IMR-90 (cell line): Measurements from ENCODE around the gene ACVR1B. TPM values are rescaled to one million over a fixed set of nuclear protein-coding genes. Genes with fewer than 3 reads are reported as not detected.

Experiments
- ATAC-seq: fragments of 200-7000 bp; cut with Tn5 transposase; 2 replicates; pipeline ENCODE4 v1.9.1; 2020; ENCODE audit warnings: low read depth, mild to moderate bottlenecking, moderate library complexity
- BruUV-seq: library from RNA; stranded (reverse); fragments of 400-500 nt; replicated peaks from 2 replicates; lab custom pipeline; 2021; lab: Mats Ljungman, UMichigan
- CTCF ChIA-PET: fragments of 300-600 bp; formaldehyde crosslinking; extraction: SDS; loops from one replicate; lab custom pipeline; 2021; ENCODE audit warnings: antibody characterized with exemption; lab: Yijun Ruan, JAX
- POLR2A ChIA-PET: fragments of 300-600 bp; sonication (Branson Sonifier 250); formaldehyde crosslinking; loops from one replicate; lab custom pipeline; 2022; ENCODE audit warnings: antibody characterized with exemption; ENCODE audit not compliant: unreplicated experiment; lab: Charles Lee
- DNase-seq: peaks from one replicate; pipeline ENCODE4 v3.0.0; 2013
- H2AFZ ChIP-seq: replicated peaks from 2 replicates; pipeline ENCODE3; 2013; ENCODE audit warnings: low read length, mild to moderate bottlenecking; ENCODE audit not compliant: poor library complexity
- H2AK5ac ChIP-seq: 2 replicates; pipeline ENCODE4 v1.6.1; 2013; ENCODE audit warnings: low read depth, low read length, inconsistent platforms
- H2AK9ac ChIP-seq: replicated peaks from 2 replicates; pipeline ENCODE3; 2013; ENCODE audit warnings: mild to moderate bottlenecking, low read depth, low read length, moderate library complexity; ENCODE audit not compliant: poor library complexity
- H2BK120ac ChIP-seq: 2 replicates; pipeline ENCODE4 v1.6.1; 2013; ENCODE audit warnings: low read depth, low read length, inconsistent platforms
- H2BK15ac ChIP-seq: 3 replicates; pipeline ENCODE4 v1.6.1; 2013; ENCODE audit warnings: low read depth, low read length, inconsistent platforms
- H2BK20ac ChIP-seq: 2 replicates; pipeline ENCODE4 v1.6.1; 2013; ENCODE audit warnings: low read depth, mild to moderate bottlenecking, inconsistent platforms, low read length, moderate library complexity
- H2BK5ac ChIP-seq: 2 replicates; pipeline ENCODE4 v1.6.1; 2013; ENCODE audit warnings: mild to moderate bottlenecking, low read depth, low read length, inconsistent platforms; ENCODE audit not compliant: poor library complexity, severe bottlenecking
- H3K14ac ChIP-seq: replicated peaks from 2 replicates; pipeline ENCODE4 v1.6.1; 2013; ENCODE audit warnings: low read depth, low read length, inconsistent platforms
- H3K18ac ChIP-seq: 2 replicates; pipeline ENCODE4 v1.6.1; 2013; ENCODE audit warnings: low read depth, low read length, control low read depth
- H3K23ac ChIP-seq: 2 replicates; pipeline ENCODE4 v1.6.1; 2013; ENCODE audit warnings: low read depth, low read length, inconsistent platforms
- H3K27ac ChIP-seq: 2 replicates; pipeline ENCODE4 v1.5.1; 2013; ENCODE audit warnings: mild to moderate bottlenecking, control low read depth, low read length; ENCODE audit not compliant: insufficient read depth
- H3K27me3 ChIP-seq: 2 replicates; pipeline ENCODE4 v1.6.1; 2013; ENCODE audit warnings: low read length; ENCODE audit not compliant: control insufficient read depth, insufficient read depth
- H3K36me3 ChIP-seq: 2 replicates; pipeline ENCODE4 v1.6.1; 2013; ENCODE audit warnings: low read length, mixed read lengths; ENCODE audit not compliant: control insufficient read depth, insufficient read depth
- H3K4ac ChIP-seq: 2 replicates; pipeline ENCODE4 v1.6.1; 2013; ENCODE audit warnings: low read depth, low read length, inconsistent platforms
- H3K4me1 ChIP-seq: 2 replicates; pipeline ENCODE4 v1.6.1; 2013; ENCODE audit warnings: low read length, mixed read lengths; ENCODE audit not compliant: control insufficient read depth, insufficient read depth
- H3K4me2 ChIP-seq: 2 replicates; pipeline ENCODE4 v1.6.1; 2013; ENCODE audit warnings: low read depth, mild to moderate bottlenecking, control low read depth, low read length, moderate library complexity
- H3K4me3 ChIP-seq: 2 replicates; pipeline ENCODE4 v1.5.1; 2013; ENCODE audit warnings: low read depth, mild to moderate bottlenecking, control low read depth, low read length, moderate library complexity; ENCODE audit not compliant: insufficient read depth
- H3K56ac ChIP-seq: 2 replicates; pipeline ENCODE4 v1.6.1; 2013; ENCODE audit warnings: low read length, inconsistent platforms; ENCODE audit not compliant: insufficient read depth; ENCODE audit errors: extremely low read depth
- H3K79me1 ChIP-seq, 2 experiments: 2 replicates each; pipeline ENCODE4 v1.6.1; 2013; ENCODE audit warnings: low read length in 2 of 2, inconsistent platforms in 1 of 2, low read depth in 1 of 2
- H3K9ac ChIP-seq: 2 replicates; pipeline ENCODE4 v1.6.1; 2013; ENCODE audit warnings: low read depth, low read length, control low read depth
- H3K9me1 ChIP-seq: 2 replicates; pipeline ENCODE4 v1.6.1; 2013; ENCODE audit warnings: low read length, inconsistent platforms; ENCODE audit not compliant: insufficient read depth
- H3K9me3 ChIP-seq: 2 replicates; pipeline ENCODE4 v1.6.1; 2013; ENCODE audit warnings: low read length; ENCODE audit not compliant: control insufficient read depth, insufficient read depth
- H4K20me1 ChIP-seq: 2 replicates; pipeline ENCODE4 v1.6.1; 2013; ENCODE audit warnings: low read length, inconsistent platforms; ENCODE audit not compliant: insufficient read depth
- H4K5ac ChIP-seq: 2 replicates; pipeline ENCODE4 v1.6.1; 2013; ENCODE audit warnings: mild to moderate bottlenecking, low read depth, low read length, control low read depth
- H4K8ac ChIP-seq, 2 experiments: 2 replicates each; pipeline ENCODE4 v1.6.1; 2013; ENCODE audit warnings: low read depth in 2 of 2, low read length in 2 of 2, control low read depth in 1 of 2, inconsistent platforms in 1 of 2
- H4K91ac ChIP-seq: 2 replicates; pipeline ENCODE4 v1.6.1; 2013; ENCODE audit warnings: low read depth, low read length, inconsistent platforms; ENCODE audit not compliant: insufficient read depth
- BHLHE40 ChIP-seq: fragments of 150-350 bp; IDR thresholded peaks from 2 replicates; pipeline ENCODE4 v1.6.1; 2016; ENCODE audit warnings: mild to moderate bottlenecking, low read depth, low read length
- CEBPB ChIP-seq: IDR thresholded peaks from 2 replicates; pipeline ENCODE4 v1.6.1; 2012; ENCODE audit warnings: low read depth, low read length, improper control_type of control experiment
- CHD1 ChIP-seq: IDR thresholded peaks from 2 replicates; pipeline ENCODE4 v1.6.1; 2012; ENCODE audit warnings: low read depth, low read length, improper control_type of control experiment
- FOS ChIP-seq: fragments of 150-350 bp; IDR thresholded peaks from 2 replicates; pipeline ENCODE4 v1.6.1; 2016; ENCODE audit warnings: low read depth, low read length
- MXI1 ChIP-seq: IDR thresholded peaks from 2 replicates; pipeline ENCODE4 v1.6.1; 2012; ENCODE audit warnings: low read depth, mild to moderate bottlenecking, low read length, moderate library complexity, borderline replicate concordance
- POLR2A ChIP-seq: IDR thresholded peaks from 2 replicates; pipeline ENCODE4 v1.6.1; 2012; ENCODE audit warnings: mild to moderate bottlenecking, low read depth, low read length
- RCOR1 ChIP-seq: IDR thresholded peaks from 2 replicates; pipeline ENCODE4 v1.6.1; 2012; ENCODE audit warnings: mild to moderate bottlenecking, low read length, improper control_type of control experiment; ENCODE audit not compliant: insufficient replicate concordance
- RFX5 ChIP-seq: IDR thresholded peaks from 2 replicates; pipeline ENCODE4 v1.8.0; 2012; ENCODE audit warnings: low read depth, mild to moderate bottlenecking, low read length, moderate library complexity
- SMC3 ChIP-seq: fragments of 150-350 bp; IDR thresholded peaks from 2 replicates; pipeline ENCODE4 v1.6.1; 2016; ENCODE audit warnings: low read depth, mild to moderate bottlenecking, antibody characterized with exemption, low read length, moderate library complexity
- WGBS, 2 experiments: methylation state at CpG; one replicate each; pipeline versions ENCODE4 v1.1.5 to v1.1.7; 2013; ENCODE audit warnings: missing lambda C conversion rate in 2 of 2; ENCODE audit not compliant: insufficient read length in 1 of 2; ENCODE audit errors: extremely low coverage in 2 of 2; 5-methylcytosine and 5-hydroxymethylcytosine counted together
- dilution Hi-C: fragments of 300-500 bp; cut with HindIII; formaldehyde crosslinking; loops from one replicate; pipeline ENCODE4 v1.14.3; 2018; ENCODE audit warnings: low sequenced_read_pairs; ENCODE audit not compliant: unreplicated experiment
- in situ Hi-C: fragments of 300-500 bp; cut with MboI; formaldehyde crosslinking; loops from 3 replicates; pipeline ENCODE4 v1.14.3; 2019; ENCODE audit warnings: low sequenced_read_pairs, inconsistent platforms, mixed read lengths
- intact Hi-C: fragments of 100-400 bp; cut with micrococcal nuclease; formaldehyde crosslinking; loops from 2 replicates; pipeline ENCODE4 v1.10.0; 2022
- polyA plus RNA-seq, 3 experiments: library from polyadenylated mRNA; depleted of rRNA; stranded (reverse); fragments of >200 nt; gene quantifications; 2 replicates each; pipeline ENCODE4 v1.2.3, GENCODE V29; 2012; ENCODE audit warnings: low replicate concordance in 1 of 3
- total RNA-seq: library from RNA; depleted of rRNA; stranded (reverse); fragments of >200 nt; gene quantifications from 2 replicates; pipeline ENCODE4 v1.2.3, GENCODE V29; 2012
- TF ChIP-seq, protein P1 (sequence below): fragments of 150-350 bp; IDR thresholded peaks from 2 replicates; pipeline ENCODE4 v1.6.1; 2016; ENCODE audit warnings: low read depth, mild to moderate bottlenecking, low read length, moderate library complexity, borderline replicate concordance
- TF ChIP-seq, protein P2 (sequence below): fragments of 150-350 bp; IDR thresholded peaks from 2 replicates; pipeline ENCODE4 v1.6.1; 2017; ENCODE audit warnings: mild to moderate bottlenecking, antibody characterized with exemption, low read length, low read depth

ACVR1B gene
- total and polyA plus RNA-seq, 2 of the 4 experiments (the other 2 are of a cell fraction): 5.7 to 13.6 TPM

DNA sequence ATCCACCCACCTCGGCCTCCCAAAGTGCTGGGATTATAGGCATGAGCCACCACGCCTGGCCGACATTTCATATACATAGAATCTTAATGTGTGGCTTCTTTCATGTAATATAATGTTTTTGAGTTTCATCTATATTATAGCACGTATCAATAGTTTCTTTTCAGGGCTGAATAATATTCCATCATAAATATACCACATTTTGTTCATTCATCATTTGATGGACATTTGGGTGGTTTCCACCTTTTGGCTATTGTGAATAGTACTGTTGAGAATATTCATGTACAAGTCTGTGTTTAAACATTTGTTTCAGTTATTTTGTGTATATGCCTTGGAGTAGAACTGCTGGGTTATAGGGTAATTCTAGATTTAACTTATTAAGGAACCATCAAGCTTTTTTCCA lies 12.0 kb downstream of the ACVR1B start:
- Histone ChIP-seq H2BK20ac (no peak overlapping the region), H3K23ac (no peak overlapping the region), H3K56ac (no peak overlapping the region), H3K79me1 (peaks cover 34 to 76% of the 10 kb centered on the region in 2 experiments), H3K4ac (no peak overlapping the region), H4K20me1 (peaks cover 22% of the 10 kb centered on the region; the same call in 1 of the 2 replicates), H3K4me2 (no peak overlapping the region), H2AFZ (no peak overlapping the region), H3K36me3 (peaks cover 7% of the 10 kb centered on the region), H3K18ac (no peak overlapping the region), H4K5ac (no peak overlapping the region), H3K4me1 (peaks cover 7% of the 10 kb centered on the region), H2BK5ac (no peak overlapping the region), H2AK5ac (no peak overlapping the region), H2BK15ac (no peak overlapping the region), H2AK9ac (no peak overlapping the region), H2BK120ac (no peak overlapping the region), H3K14ac (no peak overlapping the region), H3K9ac (no peak overlapping the region), H3K9me1 (peaks cover 11% of the 10 kb centered on the region), H3K27ac (no peak overlapping the region), H4K91ac (no peak overlapping the region), H3K27me3 (no peaks in the 10 kb centered on the region), H3K4me3 (no peak overlapping the region), H3K9me3 (no peaks in the 10 kb centered on the region), H4K8ac (no peak overlapping the region)
- CTCF ChIA-PET: no interaction called here
- in situ Hi-C loops (no loop called here), intact Hi-C loops (no loop called here), dilution Hi-C loops (loop anchor here (25.0 kb wide), 1 partner anchor 101 kb away; no protein-coding TSS in a partner anchor)
- ATAC-seq: no peak
- WGBS, 2 experiments: no CpG with 5 or more reads among the region's 4 CpGs
- TF ChIP-seq CHD1 (no peak), FOS (no peak), SMC3 (no peak), MXI1 (no peak), RFX5 (no peak), CEBPB (no peak), POLR2A (no peak), RCOR1 (no peak), BHLHE40 (no peak)
- TF ChIP-seq, protein P1, sequence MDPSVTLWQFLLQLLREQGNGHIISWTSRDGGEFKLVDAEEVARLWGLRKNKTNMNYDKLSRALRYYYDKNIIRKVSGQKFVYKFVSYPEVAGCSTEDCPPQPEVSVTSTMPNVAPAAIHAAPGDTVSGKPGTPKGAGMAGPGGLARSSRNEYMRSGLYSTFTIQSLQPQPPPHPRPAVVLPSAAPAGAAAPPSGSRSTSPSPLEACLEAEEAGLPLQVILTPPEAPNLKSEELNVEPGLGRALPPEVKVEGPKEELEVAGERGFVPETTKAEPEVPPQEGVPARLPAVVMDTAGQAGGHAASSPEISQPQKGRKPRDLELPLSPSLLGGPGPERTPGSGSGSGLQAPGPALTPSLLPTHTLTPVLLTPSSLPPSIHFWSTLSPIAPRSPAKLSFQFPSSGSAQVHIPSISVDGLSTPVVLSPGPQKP: no peak
- TF ChIP-seq, protein P2, sequence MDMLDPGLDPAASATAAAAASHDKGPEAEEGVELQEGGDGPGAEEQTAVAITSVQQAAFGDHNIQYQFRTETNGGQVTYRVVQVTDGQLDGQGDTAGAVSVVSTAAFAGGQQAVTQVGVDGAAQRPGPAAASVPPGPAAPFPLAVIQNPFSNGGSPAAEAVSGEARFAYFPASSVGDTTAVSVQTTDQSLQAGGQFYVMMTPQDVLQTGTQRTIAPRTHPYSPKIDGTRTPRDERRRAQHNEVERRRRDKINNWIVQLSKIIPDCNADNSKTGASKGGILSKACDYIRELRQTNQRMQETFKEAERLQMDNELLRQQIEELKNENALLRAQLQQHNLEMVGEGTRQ: no peak
- no peak for DNase-seq
- POLR2A ChIA-PET: interaction anchor here (1.1 kb wide), 1 partner anchor 52 kb away, joined by 5 read pairs; no protein-coding TSS in a partner anchor
- BruUV-seq: no TSS peak
